AG08395 (cell line): ENCODE results near the gene KIF14.
"Not testable (repeated sequence)": the region's sequence is repeated elsewhere in the genome, so short reads cannot be mapped to it uniquely, and the experiment has no call there.

Source experiments
- DNase-seq: peaks from one replicate; pipeline ENCODE4 v3.0.0; 2012; ENCODE audit warnings: mixed read lengths, low spot score

Gene KIF14

GRCh38 chr1:200634261-200635122, 13.9 kb upstream of the KIF14 start:
- DNase-seq: no peak

GRCh38 chr1:200631375-200631774, 10.8 kb upstream of the KIF14 start:
- no peak for DNase-seq

GRCh38 chr1:200630515-200630899, 10.0 kb upstream of the KIF14 start:
- not testable (repeated sequence) for DNase-seq

GRCh38 chr1:200629876-200630514, 9.4 kb upstream of the KIF14 start:
- no peak for DNase-seq

GRCh38 chr1:200628223-200628881, 7.8 kb upstream of the KIF14 start:
- no peak for DNase-seq

- DNase-seq: no peak
Measured at GRCh38 chr1:200627575-200628222, 7.1 kb upstream of the KIF14 start.

- no peak for DNase-seq
Measured at GRCh38 chr1:200626853-200627534, 6.4 kb upstream of the KIF14 start.

GRCh38 chr1:200625381-200625824, 4.9 kb upstream of the KIF14 start:
- DNase-seq: peak; percentile 12

- DNase-seq: no peak
Measured at GRCh38 chr1:200624679-200625335, 4.3 kb upstream of the KIF14 start.

- no peak for DNase-seq
Measured at GRCh38 chr1:200619894-200620272, 668 bp downstream of the KIF14 start.

GRCh38 chr1:200610846-200611245, 9.7 kb downstream of the KIF14 start:
- DNase-seq: peak; percentile 61

GRCh38 chr1:200602632-200603031, 17.9 kb downstream of the KIF14 start:
- no peak for DNase-seq

GRCh38 chr1:200590001-200590400, 30.6 kb downstream of the KIF14 start:
- DNase-seq: no peak

GRCh38 chr1:200588698-200589097, 31.9 kb downstream of the KIF14 start:
- no peak for DNase-seq

- no peak for DNase-seq
Measured at GRCh38 chr1:200564319-200564718, 56.2 kb downstream of the KIF14 start.

- no peak for DNase-seq
Measured at GRCh38 chr1:200561856-200562214, 58.7 kb downstream of the KIF14 start.

GRCh38 chr1:200558866-200559459, 61.6 kb downstream of the KIF14 start:
- peak; percentile 62 for DNase-seq

GRCh38 chr1:200556002-200556401, 64.5 kb downstream of the KIF14 start:
- no peak for DNase-seq

GRCh38 chr1:200552737-200553136, 67.8 kb downstream of the KIF14 start:
- DNase-seq: not testable (repeated sequence)

GRCh38 chr1:200550367-200550766, 70.2 kb downstream of the KIF14 start:
- DNase-seq: peak; percentile 8

- no peak for DNase-seq
Measured at GRCh38 chr1:200547386-200547785, 73.2 kb downstream of the KIF14 start.
